GM21723 (cell line): ENCODE results near the gene TRIM24.

Experiments
- ATAC-seq: cut with Tn5 transposase; IDR thresholded peaks from one replicate; pipeline ENCODE4 v1.9.1; 2021; ENCODE audit warnings: mild to moderate bottlenecking, moderate library complexity; ENCODE audit not compliant: unreplicated experiment

Gene TRIM24

DNA sequence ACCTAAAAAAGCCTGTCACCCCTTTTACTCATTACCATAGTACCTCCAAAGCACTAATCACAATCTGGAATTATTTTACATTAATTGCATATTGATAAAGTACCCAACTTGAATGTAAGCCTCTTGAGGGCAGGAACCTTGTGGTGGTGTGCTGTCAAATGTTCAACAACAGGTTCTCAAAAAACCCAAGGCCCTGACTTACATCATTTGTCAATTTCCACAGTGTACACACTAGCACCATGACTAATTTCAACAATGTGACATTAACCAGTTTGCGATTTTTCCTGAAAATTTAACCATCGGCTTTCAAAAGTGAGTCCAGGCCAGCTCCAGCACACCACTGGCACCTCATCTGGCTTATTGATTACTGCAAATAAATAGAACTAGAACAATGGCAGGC, 153.6 kb downstream of the TRIM24 start:
- no peak for ATAC-seq

DNA sequence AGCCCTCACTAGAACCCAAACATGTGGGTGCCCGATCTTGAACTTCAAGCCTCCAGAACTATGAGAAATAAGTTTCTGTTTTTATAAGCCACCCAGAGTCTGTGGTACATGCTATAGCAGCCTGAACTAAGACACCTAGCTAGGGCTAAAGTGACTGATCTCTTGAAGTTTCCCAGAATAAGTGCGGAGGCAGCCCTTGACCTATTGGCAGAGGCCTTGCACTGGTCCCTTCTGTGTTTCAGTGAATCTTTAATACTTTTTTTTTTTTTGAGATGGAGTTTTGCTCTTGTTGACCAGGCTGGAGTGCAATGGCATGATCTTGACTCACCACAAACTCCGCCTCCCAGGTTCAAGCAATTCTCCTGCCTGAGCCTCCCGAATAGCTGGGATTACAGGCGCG, 156.0 kb downstream of the TRIM24 start:
- no peak for ATAC-seq

DNA sequence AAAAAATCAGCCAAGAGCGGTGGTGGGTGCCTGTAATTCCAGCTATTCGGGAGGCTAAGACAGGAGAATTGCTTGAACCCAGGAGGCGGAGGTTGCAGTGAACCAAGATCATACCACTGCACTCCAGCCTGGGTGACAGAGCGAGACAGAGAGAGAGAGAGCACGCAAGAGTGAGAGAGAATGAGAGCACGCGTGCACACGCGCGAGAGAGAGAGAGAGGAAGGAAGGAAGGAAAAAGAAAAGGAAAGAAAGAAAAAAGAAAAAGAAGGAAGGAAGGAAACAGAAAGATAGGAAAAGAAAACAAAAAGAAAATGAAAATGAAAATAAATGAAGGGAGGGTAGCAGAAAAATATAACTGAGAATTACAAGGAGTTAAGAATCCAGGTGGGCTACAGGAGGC, 158.4 kb downstream of the TRIM24 start:
- ATAC-seq: no peak

DNA sequence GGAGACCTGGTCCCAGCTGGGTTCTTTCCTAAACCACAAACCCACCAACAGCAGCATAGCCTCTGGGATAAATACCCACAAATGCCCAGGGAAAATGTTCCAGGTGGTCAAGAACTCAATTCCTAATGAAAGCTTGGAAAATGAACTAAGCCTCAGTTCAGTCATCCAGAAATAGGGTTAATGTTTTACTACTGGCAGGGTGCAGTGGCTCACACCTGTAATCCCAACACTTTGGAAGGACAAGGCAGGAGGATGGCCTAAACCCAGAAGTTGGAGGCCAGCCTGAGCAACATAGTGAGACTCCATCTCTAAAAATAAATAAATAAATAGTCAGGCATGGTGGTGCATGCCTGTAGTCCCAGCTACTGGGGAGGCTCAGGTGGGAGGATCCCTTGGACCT, 158.9 kb downstream of the TRIM24 start:
- ATAC-seq: no peak

DNA sequence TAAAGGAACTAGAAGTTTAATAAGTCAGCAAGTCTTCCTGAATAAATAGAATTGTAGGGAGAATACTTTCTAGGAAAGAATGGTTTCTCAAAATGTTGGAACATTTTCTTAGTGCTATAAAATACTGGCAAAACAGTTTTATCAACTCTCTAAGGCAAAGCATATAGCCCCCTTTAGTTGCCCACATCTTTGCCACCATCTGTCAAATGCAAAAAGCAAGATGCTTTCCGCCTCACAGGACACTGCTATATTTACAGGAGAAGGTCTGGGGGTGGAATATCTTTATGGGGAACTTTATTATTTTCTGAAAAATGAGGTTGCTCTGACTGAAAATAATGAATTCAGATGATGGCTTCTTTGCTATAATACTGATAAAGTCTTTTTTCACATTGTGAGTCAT, 162.8 kb downstream of the TRIM24 start:
- no peak for ATAC-seq

DNA sequence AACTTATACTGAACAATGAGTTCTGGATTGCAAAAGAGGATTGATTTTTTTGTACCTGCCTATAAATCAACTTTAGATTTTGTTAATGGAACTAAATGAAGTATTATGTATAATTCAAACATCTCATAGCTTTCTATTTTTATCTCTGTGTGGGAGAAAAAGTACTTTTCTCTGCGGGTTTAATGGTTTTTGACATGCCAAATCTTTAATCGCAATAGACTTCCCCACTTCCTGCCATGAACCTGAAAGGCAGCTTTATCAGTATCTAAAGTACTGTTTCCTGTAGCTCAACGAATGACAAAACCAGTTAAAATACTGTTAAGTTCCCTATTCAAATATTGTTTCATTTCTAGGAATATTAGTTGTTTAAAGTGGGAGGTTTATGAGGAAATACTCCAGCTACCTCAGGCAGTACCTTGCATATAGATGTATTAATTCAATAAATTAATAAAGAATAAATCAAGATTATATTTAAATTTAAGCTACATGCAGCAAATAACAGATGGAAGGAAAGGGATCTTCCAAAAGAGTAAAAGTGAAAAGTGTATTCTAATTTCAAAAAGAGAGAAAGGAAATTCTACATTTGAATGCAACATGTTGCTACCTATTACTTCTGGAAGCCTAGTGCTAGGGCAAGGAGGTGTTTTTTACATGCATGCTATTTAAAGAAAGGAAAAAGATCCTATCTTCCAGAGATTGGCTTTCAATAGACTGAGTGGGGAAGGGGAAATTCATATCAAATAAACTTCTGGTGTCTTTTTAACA, 165.2 kb downstream of the TRIM24 start:
- no peak for ATAC-seq

DNA sequence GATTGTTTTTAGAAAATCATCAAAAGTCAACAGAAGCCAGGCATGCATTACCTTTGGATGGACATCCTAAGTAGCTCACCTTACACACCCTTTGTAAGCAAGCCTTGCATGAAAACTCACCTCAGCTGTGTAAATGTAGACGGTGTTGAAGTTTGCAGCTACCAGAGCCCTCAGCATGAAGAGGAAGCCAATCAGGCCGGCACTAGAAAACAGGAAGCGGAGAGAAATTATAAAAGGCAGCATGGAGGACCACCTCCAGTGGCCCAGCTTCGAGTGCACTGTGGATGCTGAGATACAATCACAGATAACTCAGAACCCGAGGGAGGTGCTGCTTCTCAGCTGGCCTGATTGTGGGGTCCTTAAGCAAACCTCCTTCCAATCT, 165.8 kb downstream of the TRIM24 start:
- no peak for ATAC-seq

DNA sequence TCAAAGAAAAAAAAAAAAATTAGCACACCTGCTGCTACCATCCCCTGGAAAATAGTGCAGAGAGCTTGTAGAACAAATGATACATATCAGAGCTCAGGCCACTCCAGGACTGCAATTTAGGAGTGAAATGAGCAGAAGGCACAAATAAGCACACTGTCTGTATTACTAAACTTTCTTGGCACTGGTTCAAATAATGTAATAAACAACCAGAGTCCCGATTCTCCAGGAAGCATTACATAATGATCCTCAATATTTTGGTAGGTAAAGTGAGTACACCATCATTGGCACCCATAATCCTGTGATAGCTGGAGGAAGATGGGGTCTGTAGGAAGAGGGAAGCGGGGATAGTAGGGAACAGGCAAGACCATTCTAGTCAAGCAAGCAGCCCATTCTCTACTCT, 166.8 kb downstream of the TRIM24 start:
- no peak for ATAC-seq

DNA sequence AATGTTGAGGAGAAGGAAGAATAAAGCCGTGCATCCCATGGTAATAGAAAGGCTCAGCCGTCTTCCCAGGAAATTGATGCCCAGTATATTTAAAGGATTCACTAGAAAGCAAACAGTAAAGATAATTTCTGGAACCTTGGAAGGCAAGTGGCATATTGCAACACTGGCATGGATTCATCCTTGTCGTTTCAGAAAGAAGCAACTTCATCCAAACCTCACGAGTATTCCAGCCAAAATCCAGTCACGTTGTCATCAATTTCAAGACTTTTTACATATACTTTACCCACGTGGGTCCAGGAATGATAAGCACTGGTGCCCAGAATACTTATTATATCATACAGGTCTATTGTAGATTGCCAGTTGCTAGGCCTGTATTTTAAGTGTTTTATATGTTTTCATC, 167.3 kb downstream of the TRIM24 start:
- no peak for ATAC-seq

DNA sequence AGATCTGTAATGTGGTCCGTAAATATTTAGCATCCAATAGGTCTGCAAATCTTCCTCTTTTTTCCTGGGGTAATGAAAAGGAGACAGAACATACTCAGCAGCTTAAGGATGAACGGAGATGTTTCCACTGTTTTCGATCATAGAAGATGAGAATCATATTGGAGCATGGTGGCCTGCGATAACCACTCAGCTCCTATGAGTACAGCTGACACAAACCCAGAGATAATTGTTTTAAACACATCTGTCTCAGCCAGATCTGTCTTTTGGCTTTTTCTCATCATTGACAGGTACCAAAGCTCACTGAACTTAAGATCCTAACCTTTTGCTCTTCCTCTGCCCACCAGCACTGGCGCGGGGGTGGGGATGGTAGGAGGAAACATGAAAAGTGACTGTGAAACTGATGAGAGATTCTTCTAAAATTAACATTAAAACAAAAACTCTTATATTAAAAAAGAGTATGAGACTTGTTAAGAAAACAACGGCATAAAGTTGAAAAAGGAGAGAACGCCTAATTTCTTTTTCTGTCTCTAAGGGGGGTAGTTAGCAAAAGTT, 170.1 kb downstream of the TRIM24 start:
- ATAC-seq: no peak

DNA sequence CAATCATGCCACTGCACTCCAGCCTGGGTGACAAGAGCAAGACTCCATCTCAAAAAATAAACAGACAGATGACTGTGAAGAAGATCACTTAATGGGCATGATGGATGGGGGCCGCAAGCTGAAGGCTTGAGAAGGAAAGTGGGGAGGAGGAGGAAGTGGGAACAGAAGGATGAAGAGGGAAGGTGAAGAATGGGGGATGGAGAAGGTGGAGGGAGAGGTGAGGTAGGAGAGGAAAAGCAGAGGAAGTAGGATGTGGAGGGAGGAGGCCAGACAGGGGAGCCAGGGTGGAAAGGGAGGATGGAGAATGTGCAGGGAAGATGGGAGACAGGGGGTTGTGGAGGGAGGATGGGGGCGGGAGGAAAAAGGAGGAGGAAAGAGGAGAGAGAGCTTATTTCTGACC, 172.3 kb downstream of the TRIM24 start:
- no peak for ATAC-seq

DNA sequence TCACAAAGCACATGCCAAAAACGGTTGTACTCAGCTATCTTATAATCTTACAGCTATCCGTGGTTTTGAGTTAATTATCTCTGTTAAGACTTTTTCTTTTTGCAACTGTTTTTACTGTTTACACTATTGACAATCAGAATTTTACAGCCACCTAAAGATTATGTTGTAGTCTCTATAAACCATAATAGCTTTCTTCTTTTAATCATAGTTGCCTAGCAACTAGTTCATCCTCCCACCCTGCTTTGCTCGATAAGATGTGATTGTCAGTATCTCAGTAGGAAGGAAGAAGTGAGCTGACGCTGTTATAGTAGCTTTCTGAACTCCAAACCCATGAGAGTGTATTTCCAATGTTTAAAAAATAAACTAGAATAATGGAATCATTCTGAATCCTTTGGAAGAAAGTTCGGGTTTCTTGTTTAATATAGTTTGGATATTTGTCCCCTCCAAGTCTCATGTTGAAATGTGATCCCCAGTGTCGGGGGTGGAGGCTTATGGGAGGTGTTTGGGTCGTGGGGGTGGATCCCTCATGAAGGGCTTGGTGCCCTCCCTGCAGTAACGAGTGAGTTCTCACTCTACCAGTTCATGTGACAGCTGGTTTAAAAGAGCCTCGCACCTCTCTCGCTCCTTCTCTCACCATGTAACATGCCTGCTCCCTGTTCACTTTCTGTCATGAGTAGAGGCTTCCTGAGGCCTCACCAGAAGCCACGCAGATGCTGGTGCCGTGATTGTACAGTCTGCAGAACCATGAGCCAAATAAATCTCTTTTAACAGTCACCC, 173.0 kb downstream of the TRIM24 start:
- ATAC-seq: no peak
